K562 (cell line): Measurements from ENCODE around the gene SPDYE6. TPM values are rescaled to one million over a fixed set of nuclear protein-coding genes. Genes with fewer than 3 reads are reported as not detected.

ENCODE experiments used
- ATAC-seq: fragments of 200-7000 bp; cut with Tn5 transposase; 3 replicates; pipeline ENCODE4 v1.9.1; 2020; ENCODE audit warnings: moderate library complexity
- BruUV-seq: library from RNA; stranded (reverse); fragments of 400-500 nt; replicated peaks from 2 replicates; lab custom pipeline; 2021; lab: Mats Ljungman, UMichigan
- CTCF ChIA-PET: fragments of 300-600 bp; formaldehyde crosslinking; extraction: SDS; loops from one replicate; lab custom pipeline; 2021; ENCODE audit warnings: low intra/inter-chr PET ratio; lab: Yijun Ruan, JAX
- POLR2A ChIA-PET: fragments of 300-600, 350-650 bp; sonication (Branson Sonifier 250); formaldehyde crosslinking; extraction: SDS; loops from one replicate; lab custom pipeline; 2021; ENCODE audit warnings: antibody characterized with exemption, inconsistent platforms; lab: Yijun Ruan, JAX
- DNase-seq, 4 experiments: peaks; one replicate each; pipeline versions ENCODE4 v3.0.0 to v3.0.0-alpha.2; 2011 to 2018; ENCODE audit warnings: low spot score in 3 of 4, mixed read lengths in 3 of 4; ENCODE audit errors: extremely low read depth in 1 of 4
- FAIRE-seq: peaks from 2 replicates; lab custom pipeline; 2011; peaks lifted over from hg19 to GRCh38; lab: Jason Lieb, UNC
- H2AFZ ChIP-seq: 2 replicates; pipeline ENCODE4 v1.6.0; 2011; ENCODE audit warnings: low read depth, low read length, control low read depth, inconsistent platforms
- H3K27ac ChIP-seq: fragments of 200-600 bp; 3 replicates; pipeline ENCODE4 v1.8.0; 2011; ENCODE audit warnings: low read depth, mild to moderate bottlenecking, control low read depth, inconsistent platforms, low read length, moderate library complexity, mixed read lengths; ENCODE audit errors: extremely low read depth
- H3K27me3 ChIP-seq, 2 experiments: fragments of 300-600 bp in 1 of 2; 2 replicates in 1 of 2; 3 replicates in 1 of 2; pipeline versions ENCODE4 v1.6.0 to v1.8.0; 2011; ENCODE audit warnings: inconsistent platforms in 2 of 2, low read length in 2 of 2, mild to moderate bottlenecking in 1 of 2, mixed read lengths in 1 of 2, moderate library complexity in 1 of 2; ENCODE audit not compliant: control insufficient read depth in 2 of 2, insufficient read depth in 2 of 2
- H3K36me3 ChIP-seq: fragments of 300-600 bp; 3 replicates; pipeline ENCODE4 v1.8.0; 2011; ENCODE audit warnings: mild to moderate bottlenecking, low read length, inconsistent platforms; ENCODE audit not compliant: control insufficient read depth, insufficient read depth
- H3K4me1 ChIP-seq, 2 experiments: fragments of 200-600 bp in 1 of 2; replicated peaks in 1 of 2; 2 replicates in 1 of 2; 3 replicates in 1 of 2; pipeline versions ENCODE4 v1.5.1 to v1.8.0; 2011; ENCODE audit warnings: inconsistent platforms in 2 of 2, low read length in 2 of 2, mild to moderate bottlenecking in 1 of 2, mixed read lengths in 1 of 2, moderate library complexity in 1 of 2; ENCODE audit not compliant: control insufficient read depth in 2 of 2, insufficient read depth in 2 of 2
- H3K4me2 ChIP-seq: 2 replicates; pipeline ENCODE4 v1.6.1; 2011; ENCODE audit warnings: low read length, control low read depth, inconsistent platforms, mixed read lengths; ENCODE audit not compliant: insufficient read depth
- H3K4me3 ChIP-seq: fragments of 200-600 bp; sonication (generic), shearing (Covaris generic); 2 replicates; pipeline ENCODE4 v1.5.1; 2016; ENCODE audit warnings: control low read depth, inconsistent platforms
- H3K79me2 ChIP-seq: fragments of 200-600 bp; 3 replicates; pipeline ENCODE4 v1.8.0; 2011; ENCODE audit warnings: low read length, inconsistent platforms; ENCODE audit not compliant: control insufficient read depth, insufficient read depth
- H3K9ac ChIP-seq, 2 experiments: 2 replicates each; pipeline versions ENCODE4 v1.6.0 to v1.6.1; 2011; ENCODE audit warnings: low read depth in 2 of 2, low read length in 2 of 2, control low read depth in 1 of 2, inconsistent platforms in 1 of 2, mild to moderate bottlenecking in 1 of 2, mixed read lengths in 1 of 2; ENCODE audit not compliant: insufficient read depth in 1 of 2
- H3K9me1 ChIP-seq: one replicate; pipeline ENCODE4 v1.6.0; 2011; ENCODE audit warnings: inconsistent platforms, mild to moderate bottlenecking, low read length, moderate library complexity; ENCODE audit not compliant: control insufficient read depth, insufficient read depth
- H3K9me3 ChIP-seq: replicated peaks from 2 replicates; pipeline ENCODE4 v1.5.1; 2011; ENCODE audit warnings: low read depth, low read length, inconsistent platforms; ENCODE audit not compliant: control insufficient read depth, insufficient read depth
- H4K20me1 ChIP-seq: replicated peaks from 2 replicates; pipeline ENCODE4 v1.6.1; 2011; ENCODE audit warnings: low read length, inconsistent platforms, mixed read lengths; ENCODE audit not compliant: control insufficient read depth, insufficient read depth
- BMI1 ChIP-seq: fragments of 150-350 bp; IDR thresholded peaks from 2 replicates; pipeline ENCODE4 v1.6.1; 2014; ENCODE audit warnings: low read length
- ETV1 ChIP-seq: fragments of 450-650 bp; conservative IDR thresholded peaks from 2 replicates; pipeline ENCODE4 v1.6.1; 2016; ENCODE audit warnings: missing genetic modification characterization, control low read depth, low read depth, missing compliant biosample characterization
- MEF2A ChIP-seq: IDR thresholded peaks from 2 replicates; pipeline ENCODE4 v1.6.1; 2011; ENCODE audit warnings: low read depth, mild to moderate bottlenecking, low read length, moderate library complexity; ENCODE audit not compliant: control insufficient read depth
- MNT ChIP-seq, 2 experiments: fragments of 450-650 bp; conservative IDR thresholded peaks; 2 replicates each; pipeline ENCODE4 v1.6.1; 2017; ENCODE audit warnings: mild to moderate bottlenecking in 2 of 2, moderate library complexity in 2 of 2
- POLR2H ChIP-seq: IDR thresholded peaks from 2 replicates; pipeline ENCODE4 v1.6.1; 2016; ENCODE audit warnings: missing genetic modification characterization, low read depth, mild to moderate bottlenecking, control low read depth, missing compliant biosample characterization, moderate library complexity
- ZNF586 ChIP-seq: fragments of 450-650 bp; formaldehyde crosslinking; conservative IDR thresholded peaks from 2 replicates; pipeline ENCODE4 v1.4.0; 2020; ENCODE audit warnings: mild to moderate bottlenecking, moderate library complexity
- WGBS: fragments of 100-300 bp; shearing (Covaris generic); methylation state at CpG from one replicate; pipeline ENCODE4 v1.1.6; 2016; ENCODE audit warnings: low coverage, mixed read lengths; ENCODE audit not compliant: insufficient coverage; ENCODE audit errors: missing lambda C conversion rate; 5-methylcytosine and 5-hydroxymethylcytosine counted together
- in situ Hi-C: fragments of 300-500 bp; cut with MboI; formaldehyde crosslinking; loops from 4 replicates; pipeline ENCODE4 v1.15.0; 2018; ENCODE audit warnings: inconsistent platforms, mixed read lengths
- intact Hi-C: fragments of 100-400 bp; cut with micrococcal nuclease; formaldehyde crosslinking; loops from 2 replicates; pipeline ENCODE4 v1.14.2; 2022
- polyA plus RNA-seq, 8 experiments: library from polyadenylated mRNA; depleted of rRNA in 4 of 8; stranded (reverse) in 5 of 8; unstranded in 3 of 8; fragments of >200 nt; fragmentation: Nextera tagmentation in 2 of 8; fragmentation: Illumina TruSeq in 1 of 8; extraction: Ambion mirVana in 2 of 8; extraction: Trizol in 1 of 8; gene quantifications; 2 replicates each; pipeline versions ENCODE4 v1.2.1 to v1.2.3, GENCODE V29; 2011 to 2014; ENCODE audit warnings: inconsistent platforms in 1 of 8, missing spikeins in 1 of 8
- total RNA-seq, 7 experiments: library from RNA; depleted of rRNA in 6 of 7; stranded (reverse); fragments of >200 nt in 6 of 7; fragmentation: Illumina TruSeq in 2 of 7; extraction: Trizol in 2 of 7; gene quantifications; 2 replicates each; pipeline versions ENCODE4 v1.2.1 to v1.2.3, GENCODE V29; 2011 to 2021; ENCODE audit warnings: low replicate concordance in 1 of 7

SPDYE6 gene
- total and polyA plus RNA-seq, 9 of the 15 experiments (the other 6 are each of a cell fraction or from before 2014, with no cell fraction given) = 0.24 to 0.35 TPM; not detected in 7

GRCh38 chr7:102313997-102314780, 42.1 kb downstream of the SPDYE6 start:
- Histone ChIP-seq H3K4me3 (no peak overlapping the region), H3K4me2 (no peak overlapping the region), H2AFZ (no peak overlapping the region), H3K79me2 (no peaks in the 10 kb centered on the region), H3K4me1 (peaks cover 0 to 15% of the 10 kb centered on the region in 2 experiments; a peak in 3 of 5 replicates), H3K27me3 (peaks cover 36 to 58% of the 10 kb centered on the region in 2 experiments), H3K27ac (no peak overlapping the region), H3K36me3 (no peaks in the 10 kb centered on the region), H3K9ac (peak overlapping the region in 1 of 2 experiments; percentile 82; a peak in 2 of 4 replicates), H3K9me3 (no peaks in the 10 kb centered on the region), H3K9me1 (no peaks in the 10 kb centered on the region), H4K20me1 (0 out of 2 replicates have a peak, but pooled peaks cover 6% of the 10 kb centered on the region)
- CTCF ChIA-PET = no interaction called here
- POLR2A ChIA-PET = interaction anchor here (0.6 kb wide), 2 partner anchors 15 to 80 kb away, joined by 3 read pairs; no protein-coding TSS in a partner anchor
- no peak for FAIRE-seq
- no TSS peak for BruUV-seq
- intact Hi-C loops (no loop called here), in situ Hi-C loops (loop anchor here (25.0 kb wide), 1 partner anchor 348 kb away; the partner anchor contains the start of genes POLR2J2 and SPDYE2B)
- TF ChIP-seq ETV1 (tag) = no peak
- no peak for TF ChIP-seq MNT (conservative IDR thresholded peaks at IDR 0.05)
- no peak for TF ChIP-seq BMI1
- TF ChIP-seq MEF2A = no peak
- TF ChIP-seq ZNF586 (CRISPR knock-in tag) = no peak
- no peak for TF ChIP-seq POLR2H
- no peak for DNase-seq
- ATAC-seq = no peak
- 3% methylated on average over 22 of the region's 22 CpGs for WGBS
